Measurements from ENCODE around the gene POLR1G. TPM values are rescaled to one million over a fixed set of nuclear protein-coding genes. Genes with fewer than 3 reads are reported as not detected.
"Not testable (repeated sequence)": the region's sequence is repeated elsewhere in the genome, so short reads cannot be mapped to it uniquely, and the experiment has no call there.

The POLR1G gene
- total RNA-seq, 4 donors from 2014 or later, result 1.7 to 10.7 (median 5.8) TPM

GRCh38 chr19:45423589-45424190 is 17.2 kb downstream of the POLR1G start, which contains the start of gene ERCC1:
ERCC1 (minus strand) TSS chr19:45423917; CDS start chr19:45423374, 543 bp downstream.
- peak within 1 kb of the TSS; percentile 57 to 94 (median 90) for H3K27ac ChIP-seq
- H3K9me3 ChIP-seq, result no peaks in the 10 kb centered on the region
- peaks cover 0 to 35% of the 10 kb centered on the region in 2 donors for H3K36me3 ChIP-seq
- H3K4me3 ChIP-seq, result peak within 1 kb of the TSS; percentile 51 to 61
- peaks cover 0 to 44% (median 17%) of the 10 kb centered on the region in 3 donors for H3K4me1 ChIP-seq
- no peak for TF ChIP-seq EP300 (IDR thresholded peaks at IDR 0.05)
- peak; percentile 35 to 51 for TF ChIP-seq POLR2A (IDR thresholded peaks at IDR 0.05)
- no peak for TF ChIP-seq CTCF (IDR thresholded peaks at IDR 0.05)
- TF ChIP-seq POLR2AphosphoS5 (IDR thresholded peaks at IDR 0.05), result peak; percentile 78
- 0 to 1% methylated on average over 6 to 19 of the region's 37 CpGs for WGBS, 2 donors (ENCODE audit: low coverage in 1 of 2)
- no peaks in the 10 kb centered on the region for H3K27me3 ChIP-seq
- ATAC-seq, result peak; percentile 85

- Histone ChIP-seq H3K36me3 (peaks cover 0 to 28% of the 10 kb centered on the region in 2 donors), H3K9me3 (no peaks in the 10 kb centered on the region), H3K27me3 (no peaks in the 10 kb centered on the region), H3K4me3 (peak overlapping the region; percentile 51 to 61), H3K4me1 (peaks cover 0 to 52% (median 23%) of the 10 kb centered on the region in 3 donors), H3K27ac (peak overlapping the region; percentile 57 to 94 (median 90))
- peak; percentile 48 for ATAC-seq
- 13 to 43% methylated on average over 6 to 19 of the region's 24 CpGs for WGBS, 2 donors (ENCODE audit: low coverage in 1 of 2)
- TF ChIP-seq POLR2A (IDR thresholded peaks at IDR 0.05) (no peak), CTCF (IDR thresholded peaks at IDR 0.05) (no peak), POLR2AphosphoS5 (IDR thresholded peaks at IDR 0.05) (peak; percentile 82)
Observed at GRCh38 chr19:45424191-45425058, 18.0 kb downstream of the POLR1G start.

GRCh38 chr19:45428384-45429231 is 22.2 kb downstream of the POLR1G start:
- Histone ChIP-seq H3K27me3 (no peaks in the 10 kb centered on the region), H3K4me1 (peaks cover 0 to 37% (median 19%) of the 10 kb centered on the region in 3 donors), H3K36me3 (no peaks in the 10 kb centered on the region), H3K27ac (peak overlapping the region; percentile 58 to 94 (median 91)), H3K9me3 (no peaks in the 10 kb centered on the region), H3K4me3 (peak overlapping the region; percentile 43 to 64)
- TF ChIP-seq POLR2A (IDR thresholded peaks at IDR 0.05) (peak in 1 of 2 donors; percentile 19), EP300 (IDR thresholded peaks at IDR 0.05) (no peak), CTCF (IDR thresholded peaks at IDR 0.05) (peak in 3 of 4 experiments; percentile 40 to 70 (median 53)), POLR2AphosphoS5 (IDR thresholded peaks at IDR 0.05) (peak; percentile 19)
- 7 to 11% methylated on average over 5 to 13 of the region's 73 CpGs for WGBS, 2 donors (ENCODE audit: low coverage in 1 of 2)
- peak; percentile 61 for ATAC-seq

- not testable (repeated sequence) for H3K27me3 ChIP-seq, H3K4me3 ChIP-seq, H3K9me3 ChIP-seq, ATAC-seq, H3K36me3 ChIP-seq
- WGBS, 2 donors (ENCODE audit: low coverage in 1 of 2), result 58 to 89% methylated on average over 3 to 4 of the region's 11 CpGs
- Histone ChIP-seq H3K4me1 (peaks cover 0 to 26% (median 11%) of the 10 kb centered on the region in 3 donors), H3K27ac (peak overlapping the region in 3 of 4 donors; percentile 88 to 94 (median 94))
Observed at GRCh38 chr19:45429896-45430295, 23.5 kb downstream of the POLR1G start.

- H3K9me3 ChIP-seq, H3K4me3 ChIP-seq, H3K27me3 ChIP-seq, ATAC-seq, H3K36me3 ChIP-seq: not testable (repeated sequence)
- 56 to 57% methylated on average over 8 to 9 of the region's 9 CpGs for WGBS, 2 donors (ENCODE audit: low coverage in 1 of 2)
- Histone ChIP-seq H3K4me1 (peaks cover 0 to 17% (median 11%) of the 10 kb centered on the region in 3 donors), H3K27ac (peak overlapping the region in 2 of 4 donors; percentile 94)
Observed at GRCh38 chr19:45431008-45431407, 24.6 kb downstream of the POLR1G start.

GRCh38 chr19:45432543-45432942 is 26.1 kb downstream of the POLR1G start:
- ATAC-seq, H3K27ac ChIP-seq, H3K4me3 ChIP-seq, H3K27me3 ChIP-seq, H3K9me3 ChIP-seq, H3K36me3 ChIP-seq: not testable (repeated sequence)
- H3K4me1 ChIP-seq, result peaks cover 0 to 17% (median 11%) of the 10 kb centered on the region in 3 donors
- WGBS, 2 donors (ENCODE audit: low coverage in 1 of 2), result 75 to 78% methylated on average over 1 to 2 of the region's 8 CpGs

Measured in gastroesophageal sphincter (tissue), 4 donors.